K562 (cell line): ENCODE data around the gene TMEM101.

Experiments used
- EZH2 ChIP-seq: IDR thresholded peaks from 2 replicates; pipeline ENCODE4 v1.6.1; 2012; ENCODE audit warnings: low read depth, mild to moderate bottlenecking, inconsistent platforms, low read length, borderline replicate concordance
- FOXK2 ChIP-seq, 2 experiments: fragments of 450-650 bp; IDR thresholded peaks in 1 of 2; conservative IDR thresholded peaks in 1 of 2; 2 replicates each; pipeline ENCODE4 v1.6.1; 2016; ENCODE audit warnings: low read depth in 2 of 2, mild to moderate bottlenecking in 1 of 2
- RAD21 ChIP-seq, 2 experiments: fragments of 250-450 bp in 1 of 2; fragments of 450-650 bp in 1 of 2; sonication (Bioruptor Pico) in 1 of 2; formaldehyde crosslinking in 1 of 2; IDR thresholded peaks in 1 of 2; conservative IDR thresholded peaks in 1 of 2; 2 replicates each; pipeline versions ENCODE4 v1.4.0 to v1.8.0; 2020 to 2022; ENCODE audit warnings: mild to moderate bottlenecking in 2 of 2, moderate library complexity in 1 of 2

- TF ChIP-seq FOXK2 (conservative IDR thresholded peaks at IDR 0.05 in 1 of 2, IDR thresholded peaks at IDR 0.05 in 1 of 2; ENCODE audit: low read depth in 2 of 2): no peak
- TF ChIP-seq RAD21 (CRISPR knock-in tag; conservative IDR thresholded peaks at IDR 0.05 in 1 of 2, IDR thresholded peaks at IDR 0.05 in 1 of 2): no peak
- no peak for TF ChIP-seq EZH2
Observed at GRCh38 chr17:44012391-44012790, 2.4 kb downstream of the TMEM101 start.
